ENCODE results near the gene KRT3. TPM values are rescaled to one million over a fixed set of nuclear protein-coding genes. Genes with fewer than 3 reads are reported as not detected.

KRT3 gene
- total RNA-seq, 1 experiment from 2014 or later = not detected

DNA sequence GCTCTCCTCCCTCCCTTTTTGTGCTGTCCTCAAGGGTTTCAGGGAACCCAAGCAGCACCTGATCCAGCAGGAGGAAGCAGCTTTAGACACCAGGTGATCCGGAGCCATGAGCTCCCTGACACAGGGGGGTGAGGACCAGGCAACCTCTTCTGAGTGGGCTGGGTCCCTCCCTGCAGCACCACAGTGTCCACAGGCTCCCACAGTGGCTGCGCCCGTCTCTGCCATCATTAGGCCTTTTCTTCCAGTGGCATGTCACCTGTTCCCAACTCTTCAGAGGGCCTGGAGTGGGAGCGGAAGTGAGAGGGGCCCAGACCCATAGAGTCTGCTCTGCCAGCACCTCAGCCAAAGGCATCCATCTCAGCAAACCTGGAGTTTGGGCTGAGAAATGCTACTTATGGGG, 18.4 kb downstream of the KRT3 start:
- H3K9me3 ChIP-seq (ENCODE audit: control insufficient read depth, insufficient read depth, low read depth, low read length) = no peaks in the 10 kb centered on the region
- no peak overlapping the region for H3K27ac ChIP-seq (ENCODE audit: low read length)
- H3K4me3 ChIP-seq (ENCODE audit: low read depth in 2 of 2, low read length in 2 of 2) = no peak overlapping the region
- POLR2A ChIA-PET = no interaction called here
- CTCF ChIA-PET = no interaction called here
- peaks cover 13% of the 10 kb centered on the region for H3K27me3 ChIP-seq (ENCODE audit: control insufficient read depth, insufficient read depth, low read length)
- ATAC-seq = no peak
- H3K4me1 ChIP-seq (ENCODE audit: control insufficient read depth, insufficient read depth, low read length) = no peaks in the 10 kb centered on the region
- intact Hi-C loops (cut with micrococcal nuclease; ENCODE audit: unreplicated experiment) (no loop called here), in situ Hi-C loops (cut with HindIII; ENCODE audit: low pct_unique_long_range_greater_than_20kb, low sequenced_read_pairs) (no loop called here)
- no peak for DNase-seq (ENCODE audit: low read depth, low spot score)
- H3K36me3 ChIP-seq (ENCODE audit: control insufficient read depth, insufficient read depth, low read length) = no peaks in the 10 kb centered on the region
- TF ChIP-seq, protein P1, sequence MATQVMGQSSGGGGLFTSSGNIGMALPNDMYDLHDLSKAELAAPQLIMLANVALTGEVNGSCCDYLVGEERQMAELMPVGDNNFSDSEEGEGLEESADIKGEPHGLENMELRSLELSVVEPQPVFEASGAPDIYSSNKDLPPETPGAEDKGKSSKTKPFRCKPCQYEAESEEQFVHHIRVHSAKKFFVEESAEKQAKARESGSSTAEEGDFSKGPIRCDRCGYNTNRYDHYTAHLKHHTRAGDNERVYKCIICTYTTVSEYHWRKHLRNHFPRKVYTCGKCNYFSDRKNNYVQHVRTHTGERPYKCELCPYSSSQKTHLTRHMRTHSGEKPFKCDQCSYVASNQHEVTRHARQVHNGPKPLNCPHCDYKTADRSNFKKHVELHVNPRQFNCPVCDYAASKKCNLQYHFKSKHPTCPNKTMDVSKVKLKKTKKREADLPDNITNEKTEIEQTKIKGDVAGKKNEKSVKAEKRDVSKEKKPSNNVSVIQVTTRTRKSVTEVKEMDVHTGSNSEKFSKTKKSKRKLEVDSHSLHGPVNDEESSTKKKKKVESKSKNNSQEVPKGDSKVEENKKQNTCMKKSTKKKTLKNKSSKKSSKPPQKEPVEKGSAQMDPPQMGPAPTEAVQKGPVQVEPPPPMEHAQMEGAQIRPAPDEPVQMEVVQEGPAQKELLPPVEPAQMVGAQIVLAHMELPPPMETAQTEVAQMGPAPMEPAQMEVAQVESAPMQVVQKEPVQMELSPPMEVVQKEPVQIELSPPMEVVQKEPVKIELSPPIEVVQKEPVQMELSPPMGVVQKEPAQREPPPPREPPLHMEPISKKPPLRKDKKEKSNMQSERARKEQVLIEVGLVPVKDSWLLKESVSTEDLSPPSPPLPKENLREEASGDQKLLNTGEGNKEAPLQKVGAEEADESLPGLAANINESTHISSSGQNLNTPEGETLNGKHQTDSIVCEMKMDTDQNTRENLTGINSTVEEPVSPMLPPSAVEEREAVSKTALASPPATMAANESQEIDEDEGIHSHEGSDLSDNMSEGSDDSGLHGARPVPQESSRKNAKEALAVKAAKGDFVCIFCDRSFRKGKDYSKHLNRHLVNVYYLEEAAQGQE (IDR thresholded peaks at IDR 0.05; ENCODE audit: insufficient read depth in 1 of 2, low read depth in 2 of 2, low read length in 1 of 2) = no peak
- TF ChIP-seq POLR2AphosphoS5 (IDR thresholded peaks at IDR 0.05; ENCODE audit: low read depth, low read length) = no peak
- TF ChIP-seq, protein P2, sequence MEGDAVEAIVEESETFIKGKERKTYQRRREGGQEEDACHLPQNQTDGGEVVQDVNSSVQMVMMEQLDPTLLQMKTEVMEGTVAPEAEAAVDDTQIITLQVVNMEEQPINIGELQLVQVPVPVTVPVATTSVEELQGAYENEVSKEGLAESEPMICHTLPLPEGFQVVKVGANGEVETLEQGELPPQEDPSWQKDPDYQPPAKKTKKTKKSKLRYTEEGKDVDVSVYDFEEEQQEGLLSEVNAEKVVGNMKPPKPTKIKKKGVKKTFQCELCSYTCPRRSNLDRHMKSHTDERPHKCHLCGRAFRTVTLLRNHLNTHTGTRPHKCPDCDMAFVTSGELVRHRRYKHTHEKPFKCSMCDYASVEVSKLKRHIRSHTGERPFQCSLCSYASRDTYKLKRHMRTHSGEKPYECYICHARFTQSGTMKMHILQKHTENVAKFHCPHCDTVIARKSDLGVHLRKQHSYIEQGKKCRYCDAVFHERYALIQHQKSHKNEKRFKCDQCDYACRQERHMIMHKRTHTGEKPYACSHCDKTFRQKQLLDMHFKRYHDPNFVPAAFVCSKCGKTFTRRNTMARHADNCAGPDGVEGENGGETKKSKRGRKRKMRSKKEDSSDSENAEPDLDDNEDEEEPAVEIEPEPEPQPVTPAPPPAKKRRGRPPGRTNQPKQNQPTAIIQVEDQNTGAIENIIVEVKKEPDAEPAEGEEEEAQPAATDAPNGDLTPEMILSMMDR (IDR thresholded peaks at IDR 0.05) = no peak
- no peak for TF ChIP-seq TCF7L2 (IDR thresholded peaks at IDR 0.05; ENCODE audit: low read depth, low read length)
- no peak for TF ChIP-seq SIN3A (IDR thresholded peaks at IDR 0.05; ENCODE audit: borderline replicate concordance, insufficient read depth, low read depth, low read length)
- BruUV-seq (replicated peaks) = no TSS peak

GRCh38 chr12:52776913-52777395, 19.0 kb downstream of the KRT3 start, which contains the start of gene KRT76:
TSS of gene KRT76 (minus strand) at chr12:52777345. CDS start at chr12:52777291, 54 bp downstream.
- Histone ChIP-seq H3K4me1 (ENCODE audit: control insufficient read depth, insufficient read depth, low read length) (no peaks in the 10 kb centered on the region), H3K27ac (ENCODE audit: low read length) (no peak within 1 kb of the TSS), H3K4me3 (ENCODE audit: low read depth in 2 of 2, low read length in 2 of 2) (no peak within 1 kb of the TSS), H3K9me3 (ENCODE audit: control insufficient read depth, insufficient read depth, low read depth, low read length) (no peaks in the 10 kb centered on the region), H3K36me3 (ENCODE audit: control insufficient read depth, insufficient read depth, low read length) (no peaks in the 10 kb centered on the region), H3K27me3 (ENCODE audit: control insufficient read depth, insufficient read depth, low read length) (peaks cover 13% of the 10 kb centered on the region)
- ChIA-PET POLR2A (no interaction called here), CTCF (no interaction called here)
- in situ Hi-C loops (cut with HindIII; ENCODE audit: low pct_unique_long_range_greater_than_20kb, low sequenced_read_pairs) = no loop called here
- TF ChIP-seq, protein P2 (IDR thresholded peaks at IDR 0.05) = no peak
- ATAC-seq (no peak), DNase-seq (ENCODE audit: low read depth, low spot score) (no peak)
- intact Hi-C loops (cut with micrococcal nuclease; ENCODE audit: unreplicated experiment) = no loop called here
- BruUV-seq (replicated peaks) = no TSS peak

Measured in Panc1 (cell line).